Cardiac septum (tissue), 1 donor: ENCODE results near the gene SELENBP1. TPM values are rescaled to one million over a fixed set of nuclear protein-coding genes. Genes with fewer than 3 reads are reported as not detected.
"Not testable (repeated sequence)": the region's sequence is repeated elsewhere in the genome, so short reads cannot be mapped to it uniquely, and the experiment has no call there.

Source experiments
- DNase-seq: peaks from one replicate; pipeline ENCODE4 v3.0.0-alpha.2; 2020; ENCODE audit warnings: low spot score
- intact Hi-C: fragments of 100-400 bp; cut with DNase I; formaldehyde crosslinking; loops from one replicate; pipeline ENCODE4 v1.14.0; 2022
- total RNA-seq: library from RNA; stranded (reverse); fragmentation: NEBNext Ultra II Directional; extraction: Animal tissue kit (Norgen Biotek cat#: 25700); gene quantifications from one replicate; pipeline ENCODE4 v1.2.1, GENCODE V29; 2021
- donor health status: DM: no; HTN: no; CAD: no.

SELENBP1 gene
- total RNA-seq, 1 donor from 2014 or later: 21.2 TPM

GRCh38 chr1:151390221-151391078, 17.9 kb upstream of the SELENBP1 start:
- DNase-seq, intact Hi-C loops: not testable (repeated sequence)

DNA sequence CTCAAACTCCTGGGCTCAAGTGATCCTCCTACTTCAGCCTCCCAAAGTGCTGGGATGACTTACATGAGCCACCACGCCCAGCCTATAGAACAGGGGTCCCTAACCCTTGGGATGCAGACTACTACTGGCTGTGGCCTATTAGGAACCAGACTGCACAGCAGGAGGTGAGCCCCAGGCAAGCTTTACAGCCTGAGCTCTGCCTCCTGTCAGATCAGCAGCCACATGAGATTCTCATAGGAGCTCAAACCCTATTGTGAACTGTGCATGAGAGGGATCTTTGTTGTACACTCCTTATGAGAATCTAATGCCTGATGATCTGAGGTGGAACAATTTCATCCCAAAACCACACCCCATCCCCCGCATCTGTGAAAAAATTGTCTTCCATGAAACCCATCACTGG, 13.5 kb upstream of the SELENBP1 start:
- intact Hi-C loops: no loop called here
- no peak for DNase-seq

DNA sequence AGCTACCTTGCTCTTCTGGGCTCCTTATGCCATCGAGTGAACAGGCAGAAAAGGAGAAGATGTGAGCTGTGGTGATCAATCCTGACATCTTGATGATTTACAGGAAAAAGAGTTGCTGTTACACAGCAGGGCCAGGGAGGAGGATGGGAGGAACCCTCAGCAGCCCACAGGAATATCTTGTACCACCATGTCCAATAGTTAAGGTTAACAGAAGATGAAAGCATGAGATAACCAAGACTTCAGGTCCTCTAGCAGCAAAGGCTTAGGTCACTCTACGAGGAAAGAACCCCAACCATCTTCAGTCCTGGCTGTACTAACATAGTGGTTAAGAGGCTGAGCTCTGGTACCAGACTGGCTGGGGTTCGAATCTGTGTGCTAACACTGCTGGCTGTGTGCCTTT, 12.1 kb upstream of the SELENBP1 start:
- DNase-seq: no peak
- intact Hi-C loops: no loop called here

DNA sequence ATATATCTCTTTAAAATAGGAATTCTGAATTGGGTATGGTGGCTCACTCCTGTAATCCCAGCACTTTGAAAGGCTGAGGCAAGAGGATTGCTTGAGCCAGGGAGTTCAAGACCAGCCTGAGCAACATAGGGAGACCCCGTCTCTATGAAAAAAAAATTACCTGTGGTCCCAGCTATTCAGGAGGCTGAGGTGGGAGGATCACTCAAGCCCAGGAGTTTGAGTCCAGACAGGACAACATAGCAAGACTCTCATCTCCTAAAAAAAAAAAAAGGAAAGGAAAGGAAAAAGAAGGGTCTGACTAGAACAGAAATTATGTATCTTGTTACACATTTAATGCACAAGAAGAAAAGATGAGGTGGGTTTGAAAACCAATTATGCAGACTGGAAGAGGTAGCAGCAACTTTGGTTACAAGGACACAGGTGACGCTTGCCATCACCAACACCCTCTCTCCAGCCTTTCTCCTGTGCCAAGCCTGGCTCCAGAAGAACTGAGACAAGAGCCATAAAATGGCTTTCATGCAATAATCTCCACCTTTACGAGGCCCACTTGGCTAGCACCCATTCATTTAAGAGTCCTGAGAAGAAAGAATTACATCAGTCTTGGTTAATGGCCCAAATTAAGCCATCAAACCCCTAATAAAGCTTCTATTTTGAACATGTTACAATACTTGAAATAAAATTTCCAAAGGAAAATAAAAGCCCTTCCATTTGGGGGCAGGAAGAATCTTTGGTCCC, 4.8 kb upstream of the SELENBP1 start:
- intact Hi-C loops: no loop called here

DNA sequence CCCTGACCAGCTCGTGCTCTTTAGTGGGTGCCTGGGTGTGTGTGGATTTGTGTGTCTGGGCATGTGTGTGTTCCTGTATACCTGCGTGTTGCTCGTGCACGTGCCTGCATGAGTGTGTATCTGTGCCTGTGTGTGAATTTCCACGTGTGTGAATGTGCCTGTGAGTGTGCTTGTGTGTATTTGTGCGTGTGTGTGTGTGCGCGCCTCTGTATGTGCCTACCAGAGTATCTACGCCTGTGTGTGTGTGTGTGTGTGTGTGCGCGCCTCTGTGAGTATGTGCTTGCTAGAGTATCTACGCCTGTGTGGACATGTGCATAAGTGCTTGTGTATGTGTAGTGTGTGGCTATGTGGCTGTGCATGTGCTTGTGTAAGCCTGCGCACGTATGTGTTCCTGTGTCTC, 691 bp upstream of the SELENBP1 start:
- intact Hi-C loops: no loop called here
- no peak for DNase-seq

More for the DNA sequence above, 4.8 kb upstream of the SELENBP1 start:
- DNase-seq: no peak

DNA sequence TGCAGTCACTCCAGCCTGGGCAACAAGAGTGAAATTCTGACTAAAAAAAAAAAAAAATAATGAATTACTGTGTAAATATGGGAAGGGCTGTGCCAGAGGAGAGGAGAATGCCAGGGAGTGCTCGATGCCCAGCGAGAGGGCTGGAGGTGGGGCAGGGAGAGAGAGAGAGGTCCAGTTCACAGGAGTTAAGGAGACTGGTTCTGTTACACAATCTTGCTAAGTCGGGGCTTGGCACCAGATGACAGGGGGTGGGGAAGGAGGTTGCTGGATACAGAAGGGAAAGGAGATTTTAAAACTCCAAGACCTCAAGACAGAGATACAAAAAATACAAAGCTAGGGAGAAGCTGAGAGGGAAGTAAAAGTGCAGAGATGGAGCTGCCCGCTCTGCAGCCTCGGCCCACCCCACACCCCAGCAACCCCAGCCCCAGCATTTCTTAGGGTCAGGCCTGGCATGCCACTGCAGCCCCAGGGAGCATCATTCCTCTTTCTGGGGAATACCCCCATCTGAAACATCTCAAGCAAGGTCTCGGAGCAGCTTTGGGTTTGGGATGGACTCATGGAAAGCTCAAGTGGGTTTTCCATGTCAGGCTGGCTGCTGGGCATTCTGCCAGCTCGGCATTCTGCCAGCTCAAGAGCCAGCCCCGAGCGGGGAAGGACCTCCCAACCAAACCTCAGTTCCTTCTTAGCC, 991 bp downstream of the SELENBP1 start:
- intact Hi-C loops: no loop called here

DNA sequence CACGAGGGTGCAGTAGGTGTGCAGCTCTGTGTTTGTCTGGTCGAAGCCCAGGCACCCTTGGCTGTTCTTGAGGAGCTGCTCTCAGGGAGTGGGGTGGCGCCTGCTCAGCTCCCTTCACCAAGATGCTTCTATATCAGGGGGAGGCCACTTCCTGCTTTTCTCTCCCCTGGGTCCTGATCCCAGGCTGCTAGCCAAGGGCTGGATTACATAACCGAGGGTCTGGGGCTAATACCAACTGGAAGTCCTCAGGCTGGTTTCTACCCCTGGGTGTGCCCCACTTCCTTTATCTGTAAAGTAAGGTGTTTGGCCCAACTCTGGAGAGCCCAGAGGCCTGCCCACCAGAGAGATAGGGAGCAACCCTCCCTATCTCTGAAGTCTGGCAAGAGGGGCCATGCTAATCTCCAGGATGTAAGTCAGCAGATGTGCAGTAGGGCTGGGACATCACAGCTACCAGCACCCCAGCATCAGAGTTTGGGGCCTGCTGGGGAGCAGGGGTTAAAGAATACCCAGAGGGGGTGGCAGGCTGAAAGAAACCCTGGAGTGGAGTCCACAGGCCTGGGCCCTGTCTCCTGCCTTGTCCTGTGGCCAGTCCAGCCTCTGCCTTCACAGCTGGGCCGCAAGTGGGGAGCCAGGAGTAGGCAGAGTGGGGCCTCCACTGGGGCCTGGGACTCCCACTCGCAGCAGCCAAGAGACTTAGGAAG, 2.1 kb downstream of the SELENBP1 start:
- DNase-seq: no peak
- intact Hi-C loops: no loop called here

More for the DNA sequence above, 991 bp downstream of the SELENBP1 start:
- peak; percentile 78 for DNase-seq

- no peak for DNase-seq
- intact Hi-C loops: no loop called here
These were observed 2.9 kb downstream of the SELENBP1 start for GRCh38 chr1:151369621-151370048.

GRCh38 chr1:151369302-151369610, 3.2 kb downstream of the SELENBP1 start:
- intact Hi-C loops: no loop called here

DNA sequence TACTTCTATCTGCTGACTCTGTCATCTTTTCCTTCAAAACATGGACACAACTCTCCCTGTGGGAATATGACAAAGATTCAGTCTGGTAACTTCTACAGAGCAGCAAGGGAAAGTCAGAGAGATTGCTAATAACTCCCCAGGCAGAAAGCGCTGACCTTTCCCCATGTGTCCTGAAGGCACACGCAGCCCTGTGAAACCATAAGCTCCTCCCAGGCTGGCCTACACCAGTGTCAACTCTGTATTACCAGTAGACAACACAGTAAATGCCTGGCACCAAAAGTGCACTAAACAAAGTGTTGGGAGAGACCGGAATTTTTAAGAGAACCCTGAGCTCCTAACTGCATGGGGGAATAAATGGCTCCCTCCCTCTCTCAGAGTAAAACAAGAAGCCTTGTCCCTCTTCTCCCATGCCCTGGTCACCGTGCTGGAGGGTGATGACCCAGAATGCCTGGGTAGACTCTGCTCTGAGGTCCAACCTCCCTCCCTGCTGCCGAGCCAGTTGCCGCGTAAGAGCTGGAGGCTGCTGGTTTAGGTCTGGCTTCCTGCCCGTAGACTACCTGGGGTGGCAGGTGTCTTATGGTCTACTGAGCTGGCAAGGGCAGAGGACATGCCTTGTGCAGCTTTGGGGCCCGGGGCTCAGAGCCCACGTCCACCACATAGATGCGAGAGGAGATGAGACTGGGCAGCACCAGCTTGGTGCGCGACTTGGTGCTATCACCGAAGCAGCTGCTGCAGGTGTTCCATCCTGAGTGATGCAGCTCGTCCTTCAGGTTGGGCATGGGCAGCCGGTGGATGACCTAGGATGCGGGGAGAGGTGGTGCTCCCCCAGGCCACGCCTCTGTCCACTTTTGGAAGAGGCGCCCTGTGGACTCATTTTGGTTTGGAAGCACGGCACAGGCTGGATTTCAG, 3.9 kb downstream of the SELENBP1 start:
- no peak for DNase-seq
- intact Hi-C loops: no loop called here

More at GRCh38 chr1:151369302-151369610, 3.2 kb downstream of the SELENBP1 start:
- no peak for DNase-seq

- no peak for DNase-seq
- intact Hi-C loops: no loop called here
These were observed 4.7 kb downstream of the SELENBP1 start for GRCh38 chr1:151367658-151368392.

- intact Hi-C loops: no loop called here
- no peak for DNase-seq
These were observed 7.5 kb downstream of the SELENBP1 start for GRCh38 chr1:151364996-151365395.

DNA sequence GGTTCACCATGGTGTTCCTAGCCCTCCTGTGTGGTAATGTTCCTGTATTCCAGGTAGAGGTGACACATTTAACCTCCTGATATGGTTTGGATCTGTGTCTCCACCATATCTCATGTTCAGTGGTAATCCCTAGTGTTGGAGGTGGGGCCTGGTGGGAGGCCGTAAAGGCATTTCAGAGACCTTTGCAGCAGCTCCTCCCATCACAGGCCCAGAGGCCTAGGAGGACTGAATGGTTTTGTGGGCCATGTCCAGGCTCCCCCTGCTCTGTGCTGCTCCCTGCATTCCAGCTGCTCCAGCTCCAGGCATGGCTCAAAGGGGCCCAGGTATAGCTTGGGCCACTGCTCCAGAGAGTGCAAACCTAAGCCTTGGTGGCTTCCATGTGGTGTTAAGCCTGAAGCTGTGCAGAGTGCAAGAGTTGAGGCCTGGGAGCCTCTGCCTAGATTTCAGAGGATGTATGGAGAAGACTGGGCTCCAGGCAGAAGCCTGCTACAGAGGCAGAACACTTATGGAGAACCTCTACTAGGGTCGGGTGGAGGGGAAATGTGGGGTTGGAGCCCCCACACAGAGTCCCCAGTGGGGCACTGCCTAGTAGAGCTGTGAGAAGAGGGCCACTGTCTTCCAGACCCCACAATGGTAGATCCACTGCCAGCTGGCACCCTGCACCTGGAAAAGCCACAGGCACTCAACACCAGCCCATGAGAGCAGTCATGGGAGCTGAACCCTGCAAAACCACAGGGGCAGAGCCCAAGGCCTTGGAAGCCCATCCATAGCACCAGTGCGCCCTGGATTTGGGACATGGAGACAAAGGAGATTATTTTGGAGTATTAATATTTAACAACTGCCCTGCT, 10.0 kb downstream of the SELENBP1 start:
- no peak for DNase-seq
- intact Hi-C loops: no loop called here

- no peak for DNase-seq
- intact Hi-C loops: no loop called here
These were observed 10.6 kb downstream of the SELENBP1 start for GRCh38 chr1:151361883-151362282.

GRCh38 chr1:151356696-151357095, 15.8 kb downstream of the SELENBP1 start:
- DNase-seq: no peak
- intact Hi-C loops: no loop called here

- DNase-seq: no peak
- intact Hi-C loops: no loop called here
These were observed 20.3 kb downstream of the SELENBP1 start for GRCh38 chr1:151352021-151352718.

- intact Hi-C loops, DNase-seq: not testable (repeated sequence)
These were observed 22.2 kb downstream of the SELENBP1 start for GRCh38 chr1:151350323-151350722.
